Measurements from ENCODE around the gene TTC21A.

TTC21A gene

GRCh38 chr3:39088889-39089288 is 18.6 kb upstream of the TTC21A start:
- Mint-ChIP-seq H3K4me3 (no peak overlapping the region), H3K9me3 (no peaks in the 10 kb centered on the region), H3K36me3 (peaks cover 29% of the 10 kb centered on the region), H3K27me3 (no peaks in the 10 kb centered on the region), H3K27ac (no peak overlapping the region), H3K4me1 (peaks cover 13% of the 10 kb centered on the region)
- ATAC-seq (ENCODE audit: low read depth) (no peak), DNase-seq (ENCODE audit: low spot score in 2 of 2) (no peak)

- Mint-ChIP-seq H3K9me3 (no peaks in the 10 kb centered on the region), H3K36me3 (peaks cover 34% of the 10 kb centered on the region), H3K4me3 (no peak overlapping the region), H3K27me3 (no peaks in the 10 kb centered on the region), H3K4me1 (peaks cover 9% of the 10 kb centered on the region), H3K27ac (no peak overlapping the region)
- no peak for DNase-seq (ENCODE audit: low spot score in 2 of 2)
- ATAC-seq (ENCODE audit: low read depth): no peak
Measured at GRCh38 chr3:39090922-39091321, 16.6 kb upstream of the TTC21A start.

GRCh38 chr3:39094851-39095677 is 12.4 kb upstream of the TTC21A start:
- ATAC-seq (ENCODE audit: low read depth) (no peak), DNase-seq (ENCODE audit: low spot score in 2 of 2) (no peak)
- Mint-ChIP-seq H3K27me3 (no peaks in the 10 kb centered on the region), H3K4me3 (no peak overlapping the region), H3K4me1 (no peaks in the 10 kb centered on the region), H3K27ac (peak overlapping the region; percentile 45), H3K36me3 (peaks cover 28% of the 10 kb centered on the region), H3K9me3 (no peaks in the 10 kb centered on the region)

- Mint-ChIP-seq H3K27me3 (no peaks in the 10 kb centered on the region), H3K27ac (peak overlapping the region; percentile 45), H3K4me3 (no peak overlapping the region), H3K36me3 (peaks cover 26% of the 10 kb centered on the region), H3K9me3 (no peaks in the 10 kb centered on the region), H3K4me1 (no peaks in the 10 kb centered on the region)
- no peak for DNase-seq (ENCODE audit: low spot score in 2 of 2)
- no peak for ATAC-seq (ENCODE audit: low read depth)
Measured at GRCh38 chr3:39095778-39096177, 11.7 kb upstream of the TTC21A start.

GRCh38 chr3:39096775-39097174 is 10.7 kb upstream of the TTC21A start:
- Mint-ChIP-seq H3K4me1 (peaks cover 6% of the 10 kb centered on the region), H3K4me3 (no peak overlapping the region), H3K36me3 (peaks cover 26% of the 10 kb centered on the region), H3K27ac (no peak overlapping the region), H3K27me3 (no peaks in the 10 kb centered on the region), H3K9me3 (no peaks in the 10 kb centered on the region)
- no peak for DNase-seq (ENCODE audit: low spot score in 2 of 2)
- ATAC-seq (ENCODE audit: low read depth): no peak

GRCh38 chr3:39097716-39098472 is 9.6 kb upstream of the TTC21A start:
- H3K9me3 Mint-ChIP-seq: no peaks in the 10 kb centered on the region
- peaks cover 20% of the 10 kb centered on the region for H3K36me3 Mint-ChIP-seq
- no peak overlapping the region for H3K4me3 Mint-ChIP-seq
- DNase-seq (ENCODE audit: low spot score in 2 of 2) (no peak), ATAC-seq (ENCODE audit: low read depth) (no peak)
- H3K27me3 Mint-ChIP-seq: no peaks in the 10 kb centered on the region
- peaks cover 14% of the 10 kb centered on the region for H3K4me1 Mint-ChIP-seq
- H3K27ac Mint-ChIP-seq: no peak overlapping the region

GRCh38 chr3:39098473-39099000 is 8.9 kb upstream of the TTC21A start:
- Mint-ChIP-seq H3K4me1 (peaks cover 15% of the 10 kb centered on the region), H3K9me3 (no peaks in the 10 kb centered on the region), H3K27ac (no peak overlapping the region), H3K36me3 (peaks cover 19% of the 10 kb centered on the region), H3K27me3 (no peaks in the 10 kb centered on the region), H3K4me3 (no peak overlapping the region)
- DNase-seq (ENCODE audit: low spot score in 2 of 2) (no peak), ATAC-seq (ENCODE audit: low read depth) (no peak)

GRCh38 chr3:39099242-39099641 is 8.2 kb upstream of the TTC21A start:
- Mint-ChIP-seq H3K4me1 (peaks cover 18% of the 10 kb centered on the region), H3K36me3 (peaks cover 15% of the 10 kb centered on the region), H3K27me3 (no peaks in the 10 kb centered on the region), H3K9me3 (no peaks in the 10 kb centered on the region), H3K27ac (no peak overlapping the region), H3K4me3 (no peak overlapping the region)
- ATAC-seq (ENCODE audit: low read depth) (no peak), DNase-seq (ENCODE audit: low spot score in 2 of 2) (no peak)

GRCh38 chr3:39099738-39100499 is 7.6 kb upstream of the TTC21A start:
- Mint-ChIP-seq H3K27me3 (no peaks in the 10 kb centered on the region), H3K4me1 (peaks cover 20% of the 10 kb centered on the region), H3K4me3 (no peak overlapping the region), H3K27ac (no peak overlapping the region), H3K9me3 (no peaks in the 10 kb centered on the region), H3K36me3 (peaks cover 10% of the 10 kb centered on the region)
- ATAC-seq (ENCODE audit: low read depth) (no peak), DNase-seq (ENCODE audit: low spot score in 2 of 2) (no peak)

- H3K36me3 Mint-ChIP-seq: peaks cover 10% of the 10 kb centered on the region
- no peaks in the 10 kb centered on the region for H3K9me3 Mint-ChIP-seq
- no peak overlapping the region for H3K4me3 Mint-ChIP-seq
- ATAC-seq (ENCODE audit: low read depth) (no peak), DNase-seq (ENCODE audit: low spot score in 2 of 2) (no peak)
- H3K27me3 Mint-ChIP-seq: no peaks in the 10 kb centered on the region
- peaks cover 24% of the 10 kb centered on the region for H3K4me1 Mint-ChIP-seq
- H3K27ac Mint-ChIP-seq: no peak overlapping the region
Measured at GRCh38 chr3:39100500-39100886, 7.0 kb upstream of the TTC21A start.

GRCh38 chr3:39101022-39101689 is 6.3 kb upstream of the TTC21A start:
- Mint-ChIP-seq H3K4me3 (no peak overlapping the region), H3K4me1 (peaks cover 31% of the 10 kb centered on the region), H3K27me3 (no peaks in the 10 kb centered on the region), H3K27ac (peak overlapping the region; percentile 32), H3K9me3 (no peaks in the 10 kb centered on the region), H3K36me3 (peaks cover 10% of the 10 kb centered on the region)
- peak; percentile 86 for ATAC-seq (ENCODE audit: low read depth)
- peak in 1 of 2 donors; percentile 52 for DNase-seq (ENCODE audit: low spot score in 2 of 2)

GRCh38 chr3:39102504-39103323 is 4.8 kb upstream of the TTC21A start:
- Mint-ChIP-seq H3K4me3 (no peak overlapping the region), H3K36me3 (peaks cover 6% of the 10 kb centered on the region), H3K4me1 (peaks cover 38% of the 10 kb centered on the region), H3K9me3 (no peaks in the 10 kb centered on the region), H3K27me3 (no peaks in the 10 kb centered on the region), H3K27ac (peak overlapping the region; percentile 32)
- ATAC-seq (ENCODE audit: low read depth) (no peak), DNase-seq (ENCODE audit: low spot score in 2 of 2) (peak in 1 of 2 donors; percentile 10)

- Mint-ChIP-seq H3K4me3 (no peak overlapping the region), H3K27ac (peak overlapping the region; percentile 32), H3K4me1 (peaks cover 44% of the 10 kb centered on the region), H3K9me3 (no peaks in the 10 kb centered on the region), H3K27me3 (no peaks in the 10 kb centered on the region), H3K36me3 (peaks cover 6% of the 10 kb centered on the region)
- ATAC-seq (ENCODE audit: low read depth): no peak
- DNase-seq (ENCODE audit: low spot score in 2 of 2): no peak
Measured at GRCh38 chr3:39103324-39103693, 4.2 kb upstream of the TTC21A start.
